ENCODE measurements around the gene MYLK2. TPM values are rescaled to one million over a fixed set of nuclear protein-coding genes. Genes with fewer than 3 reads are reported as not detected.

MYLK2 gene
- total RNA-seq, 4 donors from 2014 or later: 0.33 to 0.65 (median 0.52) TPM; not detected in 1

DNA sequence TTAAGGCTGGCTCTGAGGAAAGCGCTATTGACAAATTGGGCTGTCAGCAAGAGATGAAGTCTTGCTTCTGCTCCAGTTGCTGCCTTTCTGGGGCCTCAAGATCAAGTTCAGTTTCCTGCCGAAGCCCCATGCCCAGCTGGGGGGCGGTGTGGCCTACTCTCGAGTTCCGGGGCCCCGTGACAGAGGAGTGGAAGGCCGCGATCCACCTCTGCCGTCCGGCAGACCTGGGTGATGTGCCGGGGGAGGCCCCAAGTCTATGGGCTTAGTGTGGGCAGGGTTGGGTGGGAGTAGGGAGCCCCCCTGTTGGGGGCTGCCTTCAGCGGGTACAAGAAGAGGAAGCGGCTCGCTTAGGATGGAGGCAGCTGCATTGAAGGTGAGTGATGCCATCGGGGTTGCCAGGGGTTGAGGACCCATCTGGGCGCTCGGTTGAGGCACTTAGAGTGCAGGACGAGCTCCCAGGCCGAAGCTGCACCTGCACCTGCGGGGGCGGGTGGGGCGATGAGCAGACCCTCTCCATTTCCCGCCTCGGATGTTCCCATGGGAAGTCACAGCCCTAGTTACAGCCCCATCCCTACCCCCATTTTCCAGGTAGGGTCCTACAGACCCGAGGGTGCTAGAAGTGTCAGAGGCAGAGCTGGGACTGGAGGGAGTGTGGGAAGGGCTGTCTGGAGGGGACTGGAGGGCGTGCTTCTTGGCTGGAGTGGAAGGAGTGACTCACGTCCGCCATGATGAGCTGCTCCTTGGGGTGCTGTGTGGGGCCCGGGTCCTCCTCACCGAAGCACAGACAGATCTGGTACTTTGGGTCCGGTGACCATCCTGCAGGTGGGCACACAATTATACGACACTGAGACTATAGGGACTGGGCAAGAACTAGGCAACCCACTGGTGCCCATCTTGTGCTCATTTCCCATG lies 29.2 kb downstream of the MYLK2 start:
- Histone ChIP-seq H3K9me3 (no peaks in the 10 kb centered on the region), H3K36me3 (no peaks in the 10 kb centered on the region), H3K27me3 (peaks cover 0 to 45% (median 3%) of the 10 kb centered on the region in 4 donors), H3K27ac (replicated peaks in 1 of 4) (no peak overlapping the region), H3K4me1 (peaks cover under 1 to 16% (median 6%) of the 10 kb centered on the region in 4 donors), H3K4me3 (no peak overlapping the region)
- intact Hi-C loops (cut with DNase I): no loop called here
- no peak for DNase-seq (ENCODE audit: extremely low spot score)
- TF ChIP-seq, protein P1, sequence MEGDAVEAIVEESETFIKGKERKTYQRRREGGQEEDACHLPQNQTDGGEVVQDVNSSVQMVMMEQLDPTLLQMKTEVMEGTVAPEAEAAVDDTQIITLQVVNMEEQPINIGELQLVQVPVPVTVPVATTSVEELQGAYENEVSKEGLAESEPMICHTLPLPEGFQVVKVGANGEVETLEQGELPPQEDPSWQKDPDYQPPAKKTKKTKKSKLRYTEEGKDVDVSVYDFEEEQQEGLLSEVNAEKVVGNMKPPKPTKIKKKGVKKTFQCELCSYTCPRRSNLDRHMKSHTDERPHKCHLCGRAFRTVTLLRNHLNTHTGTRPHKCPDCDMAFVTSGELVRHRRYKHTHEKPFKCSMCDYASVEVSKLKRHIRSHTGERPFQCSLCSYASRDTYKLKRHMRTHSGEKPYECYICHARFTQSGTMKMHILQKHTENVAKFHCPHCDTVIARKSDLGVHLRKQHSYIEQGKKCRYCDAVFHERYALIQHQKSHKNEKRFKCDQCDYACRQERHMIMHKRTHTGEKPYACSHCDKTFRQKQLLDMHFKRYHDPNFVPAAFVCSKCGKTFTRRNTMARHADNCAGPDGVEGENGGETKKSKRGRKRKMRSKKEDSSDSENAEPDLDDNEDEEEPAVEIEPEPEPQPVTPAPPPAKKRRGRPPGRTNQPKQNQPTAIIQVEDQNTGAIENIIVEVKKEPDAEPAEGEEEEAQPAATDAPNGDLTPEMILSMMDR (IDR thresholded peaks at IDR 0.05): no peak
- TF ChIP-seq POLR2A (IDR thresholded peaks at IDR 0.05; ENCODE audit: low read depth) (no peak), EP300 (IDR thresholded peaks at IDR 0.05) (no peak), POLR2AphosphoS5 (IDR thresholded peaks at IDR 0.05) (no peak)
- 83% methylated on average over 20 of the region's 32 CpGs for WGBS

DNA sequence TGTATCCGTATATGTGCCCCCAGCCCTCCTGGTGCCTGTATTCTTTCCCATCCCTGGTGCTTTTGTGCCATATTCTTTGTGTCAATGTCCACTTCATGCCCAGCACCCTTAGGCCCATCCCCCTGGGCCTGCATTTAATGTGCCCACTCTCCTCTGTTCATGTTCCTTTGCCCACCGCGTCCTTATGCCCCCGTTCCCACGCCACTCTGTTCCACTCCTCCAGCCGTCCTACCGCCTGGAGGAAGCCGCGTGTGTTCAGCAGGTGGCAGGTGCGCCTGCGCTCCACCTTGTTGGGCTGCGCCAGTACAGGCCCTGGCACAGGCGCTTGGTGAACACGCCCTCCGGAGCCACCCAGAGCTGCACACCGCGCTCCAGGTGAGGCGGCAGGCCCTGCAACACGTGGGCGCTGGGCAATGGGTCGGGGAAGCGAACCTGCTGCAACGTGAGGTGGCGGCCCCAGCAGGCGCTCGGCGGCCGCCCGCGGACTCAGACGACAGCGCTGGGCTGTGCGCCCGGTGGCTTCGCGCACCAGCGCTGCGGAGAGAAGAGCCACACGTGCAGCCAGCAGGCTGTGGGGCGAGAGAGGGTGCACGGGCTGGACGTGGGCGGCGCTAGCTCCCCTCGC lies 30.3 kb downstream of the MYLK2 start:
- intact Hi-C loops (cut with DNase I): no loop called here
- TF ChIP-seq EP300 (IDR thresholded peaks at IDR 0.05): no peak
- TF ChIP-seq, protein P1 (IDR thresholded peaks at IDR 0.05): no peak
- no peak for TF ChIP-seq POLR2A (IDR thresholded peaks at IDR 0.05; ENCODE audit: low read depth)
- no peak for TF ChIP-seq POLR2AphosphoS5 (IDR thresholded peaks at IDR 0.05)
- H3K9me3 ChIP-seq: no peaks in the 10 kb centered on the region

DNA sequence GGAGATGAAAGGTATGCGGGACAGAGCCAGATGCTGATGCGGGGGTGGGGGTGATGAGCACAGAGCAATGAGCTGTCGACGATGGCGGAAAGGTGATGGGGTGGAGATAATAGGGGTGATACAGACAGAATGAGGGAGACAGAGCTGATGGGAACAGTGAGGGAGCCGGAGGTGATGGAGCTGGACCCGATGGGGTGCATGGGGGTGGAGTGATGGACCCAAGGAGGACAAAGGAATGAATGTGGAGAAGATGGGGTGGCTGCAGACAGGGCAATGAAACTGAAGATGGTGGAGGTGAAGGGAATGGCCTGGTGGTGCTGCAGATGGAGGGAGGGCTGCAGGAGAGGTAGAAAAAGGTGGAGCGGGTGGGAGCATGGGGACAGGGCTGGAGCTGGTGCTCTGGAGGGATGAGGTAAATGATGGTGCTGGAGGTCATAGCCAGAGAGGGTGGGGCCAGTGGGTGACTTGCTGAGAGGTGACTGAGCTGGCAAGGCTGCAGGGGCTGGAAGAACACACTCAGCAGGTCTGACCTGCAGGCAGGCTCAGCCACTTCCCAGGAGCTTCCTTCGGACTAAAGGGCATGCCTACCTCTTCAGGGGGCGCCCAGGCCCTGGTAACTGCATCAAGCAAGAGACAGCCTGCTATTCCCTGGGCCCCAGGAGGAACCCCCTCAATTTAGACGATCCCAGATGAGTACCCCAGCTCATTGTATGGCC lies 32.2 kb downstream of the MYLK2 start:
- peaks cover 0 to 7% (median 6%) of the 10 kb centered on the region in 4 donors for H3K4me1 ChIP-seq
- H3K36me3 ChIP-seq: no peaks in the 10 kb centered on the region
- intact Hi-C loops (cut with DNase I): loop anchor here (10.0 kb wide), 1 partner anchor 243 kb away; no protein-coding TSS in a partner anchor
- H3K27me3 ChIP-seq: peaks cover 0 to 71% (median 3%) of the 10 kb centered on the region in 4 donors
- H3K9me3 ChIP-seq: no peaks in the 10 kb centered on the region
- DNase-seq (ENCODE audit: extremely low spot score): no peak
- 65% methylated on average over 11 of the region's 11 CpGs for WGBS
- no peak overlapping the region for H3K27ac ChIP-seq (replicated peaks in 1 of 4)
- TF ChIP-seq POLR2AphosphoS5 (IDR thresholded peaks at IDR 0.05) (no peak), EP300 (IDR thresholded peaks at IDR 0.05) (no peak), POLR2A (IDR thresholded peaks at IDR 0.05; ENCODE audit: low read depth) (no peak)
- TF ChIP-seq, protein P1 (IDR thresholded peaks at IDR 0.05): no peak
- no peak overlapping the region for H3K4me3 ChIP-seq

More for the DNA sequence above, 30.3 kb downstream of the MYLK2 start:
- H3K4me1 ChIP-seq: peaks cover 0 to 16% (median 6%) of the 10 kb centered on the region in 4 donors
- 61% methylated on average over 11 of the region's 45 CpGs for WGBS
- H3K27me3 ChIP-seq: peaks cover 0 to 54% (median 3%) of the 10 kb centered on the region in 4 donors
- DNase-seq (ENCODE audit: extremely low spot score): no peak
- H3K27ac ChIP-seq (replicated peaks in 1 of 4): no peak overlapping the region
- H3K4me3 ChIP-seq: no peak overlapping the region
- H3K36me3 ChIP-seq: no peaks in the 10 kb centered on the region

DNA sequence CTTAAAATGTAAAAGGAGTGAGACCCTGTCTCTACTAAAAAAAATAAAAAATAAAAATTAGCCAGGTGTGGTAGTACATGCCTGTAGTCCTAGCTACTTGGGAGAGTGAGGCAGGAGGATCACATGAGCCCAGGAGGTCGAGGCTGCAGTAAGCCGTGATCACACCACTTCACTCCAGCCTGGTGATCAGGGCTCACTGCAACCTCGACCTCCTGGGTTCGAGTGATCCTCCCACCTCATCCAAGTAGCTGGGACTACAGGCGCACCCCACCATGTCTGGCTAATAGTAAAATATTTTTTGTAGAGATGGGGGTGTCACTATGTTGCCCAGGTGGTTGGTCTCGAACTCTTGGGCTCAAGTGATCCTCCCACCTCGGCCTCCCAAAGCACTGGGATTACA lies 34.3 kb downstream of the MYLK2 start:
- Histone ChIP-seq H3K27ac (replicated peaks in 1 of 4) (no peak overlapping the region), H3K4me1 (peaks cover 0 to 7% (median 6%) of the 10 kb centered on the region in 4 donors), H3K4me3 (no peak overlapping the region), H3K9me3 (no peaks in the 10 kb centered on the region), H3K36me3 (no peaks in the 10 kb centered on the region), H3K27me3 (peaks cover 0 to 88% (median 3%) of the 10 kb centered on the region in 4 donors)
- 80% methylated on average over 7 of the region's 7 CpGs for WGBS
- intact Hi-C loops (cut with DNase I): loop anchor here (2.0 to 10.0 kb wide), 2 partner anchors 179 to 241 kb away; no protein-coding TSS in a partner anchor
- DNase-seq (ENCODE audit: extremely low spot score): no peak
- TF ChIP-seq, protein P1 (IDR thresholded peaks at IDR 0.05): no peak
- no peak for TF ChIP-seq POLR2AphosphoS5 (IDR thresholded peaks at IDR 0.05)
- TF ChIP-seq EP300 (IDR thresholded peaks at IDR 0.05): no peak
- TF ChIP-seq POLR2A (IDR thresholded peaks at IDR 0.05; ENCODE audit: low read depth): no peak

Data from esophagus muscularis mucosa (tissue), 4 donors.